GM23338 (cell line): Measurements from ENCODE around the gene COX6B1. TPM values are rescaled to one million over a fixed set of nuclear protein-coding genes. Genes with fewer than 3 reads are reported as not detected.
"Not testable (repeated sequence)": the region's sequence is repeated elsewhere in the genome, so short reads cannot be mapped to it uniquely, and the experiment has no call there.

Experiments used
- ATAC-seq: fragments of 200-7000 bp; cut with Tn5 transposase; 3 replicates; pipeline ENCODE4 v1.9.1; 2020
- DNase-seq: peaks from one replicate; pipeline ENCODE4 v3.0.0-alpha.2; 2015; ENCODE audit warnings: low spot score
- H2AFZ ChIP-seq: fragments of 200-600 bp; sonication (generic); 2 replicates; pipeline ENCODE4 v1.8.0; 2016; ENCODE audit warnings: antibody characterized with exemption, mild to moderate bottlenecking, moderate library complexity
- H3F3A ChIP-seq: fragments of 200-600 bp; sonication (generic); replicated peaks from 2 replicates; pipeline ENCODE4 v1.8.0; 2017; ENCODE audit warnings: antibody characterized with exemption, mixed run types, low read depth
- H3K27ac ChIP-seq: fragments of 200-600 bp; sonication (generic); 2 replicates; pipeline ENCODE4 v1.6.1; 2016; ENCODE audit warnings: low read depth
- H3K27me3 ChIP-seq: fragments of 200-600 bp; sonication (generic); 2 replicates; pipeline ENCODE4 v1.8.0; 2016; ENCODE audit warnings: mild to moderate bottlenecking, mixed run types, moderate library complexity; ENCODE audit not compliant: insufficient read depth
- H3K36me3 ChIP-seq: fragments of 200-600 bp; sonication (generic); 2 replicates; pipeline ENCODE4 v1.8.0; 2016; ENCODE audit warnings: mild to moderate bottlenecking; ENCODE audit not compliant: insufficient read depth
- H3K4me1 ChIP-seq: fragments of 200-600 bp; sonication (generic); 2 replicates; pipeline ENCODE4 v1.8.0; 2016; ENCODE audit warnings: mild to moderate bottlenecking, moderate library complexity; ENCODE audit not compliant: insufficient read depth
- H3K4me2 ChIP-seq: fragments of 200-600 bp; sonication (generic); 2 replicates; pipeline ENCODE4 v1.7.1; 2017; ENCODE audit warnings: mixed run types
- H3K4me3 ChIP-seq: fragments of 200-600 bp; sonication (generic); 2 replicates; pipeline ENCODE4 v1.6.1; 2016; ENCODE audit warnings: mixed run types
- H3K79me2 ChIP-seq: fragments of 200-600 bp; sonication (generic); replicated peaks from 2 replicates; pipeline ENCODE4 v1.8.0; 2017; ENCODE audit warnings: mild to moderate bottlenecking; ENCODE audit not compliant: insufficient read depth
- H3K9me2 ChIP-seq: fragments of 200-600 bp; sonication (generic); 2 replicates; pipeline ENCODE4 v1.8.0; 2017; ENCODE audit not compliant: insufficient read depth
- H4K20me1 ChIP-seq: fragments of 200-600 bp; sonication (generic); replicated peaks from 2 replicates; pipeline ENCODE4 v1.8.0; 2017; ENCODE audit warnings: mild to moderate bottlenecking; ENCODE audit not compliant: insufficient read depth
- H3K27ac Mint-ChIP-seq: 2 replicates; pipeline ENCODE4 v1.8.0; 2020; ENCODE audit warnings: inconsistent platforms, mild to moderate bottlenecking, moderate library complexity, mixed read lengths
- H3K27me3 Mint-ChIP-seq: 3 replicates; pipeline ENCODE4 v1.8.0; 2022; ENCODE audit warnings: low read depth, mild to moderate bottlenecking, moderate library complexity, mixed read lengths, inconsistent platforms; ENCODE audit not compliant: insufficient read depth, poor library complexity
- H3K36me3 Mint-ChIP-seq: 3 replicates; pipeline ENCODE4 v1.8.0; 2021; ENCODE audit warnings: low read depth, mild to moderate bottlenecking, inconsistent platforms, moderate library complexity, mixed read lengths
- H3K4me1 Mint-ChIP-seq: 3 replicates; pipeline ENCODE4 v1.8.0; 2020; ENCODE audit warnings: mild to moderate bottlenecking, inconsistent platforms, mixed read lengths
- H3K4me3 Mint-ChIP-seq: 3 replicates; pipeline ENCODE4 v1.8.0; 2021; ENCODE audit warnings: moderate library complexity, mild to moderate bottlenecking, inconsistent platforms, mixed read lengths
- H3K9me3 Mint-ChIP-seq: 3 replicates; pipeline ENCODE4 v1.8.0; 2020; ENCODE audit warnings: moderate library complexity, mild to moderate bottlenecking, inconsistent platforms, mixed read lengths
- EZH2phosphoT487 ChIP-seq: fragments of 200-600 bp; sonication (generic); IDR thresholded peaks from one replicate; pipeline ENCODE4 v1.8.1; 2018; ENCODE audit warnings: antibody characterized with exemption; ENCODE audit not compliant: unreplicated experiment
- NANOG ChIP-seq: IDR thresholded peaks from 2 replicates; pipeline ENCODE4 v1.6.1; 2016; ENCODE audit warnings: antibody characterized with exemption, borderline replicate concordance
- POLR2AphosphoS5 ChIP-seq: IDR thresholded peaks from 2 replicates; pipeline ENCODE4 v1.6.1; 2016; ENCODE audit warnings: antibody characterized with exemption, low read depth
- ZNF114 ChIP-seq: fragments of 250-450 bp; sonication (Bioruptor Pico); IDR thresholded peaks from 2 replicates; pipeline ENCODE4 v1.5.0; 2020; ENCODE audit warnings: mild to moderate bottlenecking, moderate library complexity
- ZNF331 ChIP-seq: fragments of 250-450 bp; sonication (Bioruptor Pico); IDR thresholded peaks from 2 replicates; pipeline ENCODE4 v1.5.0; 2020; ENCODE audit warnings: low read depth, mild to moderate bottlenecking, moderate library complexity
- ZNF462 ChIP-seq: fragments of 250-450 bp; sonication (Bioruptor Pico); IDR thresholded peaks from 2 replicates; pipeline ENCODE4 v1.5.0; 2020; ENCODE audit warnings: mild to moderate bottlenecking, moderate library complexity
- polyA plus RNA-seq: library from polyadenylated mRNA; unstranded; fragments of >200 nt; fragmentation: Nextera tagmentation; extraction: Ambion mirVana; gene quantifications from 2 replicates; pipeline ENCODE4 v1.2.1, GENCODE V29; 2016
- total RNA-seq: library from RNA; depleted of rRNA; stranded (reverse); fragments of >200 nt; shearing (Covaris generic); gene quantifications from 2 replicates; pipeline ENCODE4 v1.2.3, GENCODE V29; 2014
- TF ChIP-seq, protein P1 (sequence below): IDR thresholded peaks from one replicate; pipeline ENCODE4 v1.6.1; 2018; ENCODE audit warnings: antibody characterized with exemption; ENCODE audit not compliant: unreplicated experiment

The COX6B1 gene
- total and polyA plus RNA-seq, 2 experiments from 2014 or later, result 564 to 1,532 TPM

- H4K20me1 ChIP-seq, H2AFZ ChIP-seq, H3K27ac Mint-ChIP-seq, H3K36me3 ChIP-seq, H3K9me2 ChIP-seq, H3K27ac ChIP-seq, H3K4me3 ChIP-seq, H3K36me3 Mint-ChIP-seq, ATAC-seq, H3K4me1 Mint-ChIP-seq, H3K4me3 Mint-ChIP-seq, H3K4me1 ChIP-seq, H3K79me2 ChIP-seq, H3K4me2 ChIP-seq, H3F3A ChIP-seq, H3K27me3 ChIP-seq, DNase-seq: not testable (repeated sequence)
- Mint-ChIP-seq H3K27me3 (peaks cover 10% of the 10 kb centered on the region), H3K9me3 (peaks cover 37% of the 10 kb centered on the region)
Measured at GRCh38 chr19:35607170-35607569, 41.0 kb upstream of the COX6B1 start.

GRCh38 chr19:35607661-35608060 lies 40.5 kb upstream of the COX6B1 start:
- H3K27ac Mint-ChIP-seq, result no peak overlapping the region
- H3K79me2 ChIP-seq, result no peaks in the 10 kb centered on the region
- H3K4me3 Mint-ChIP-seq, result no peak overlapping the region
- no peak for TF ChIP-seq ZNF331 (CRISPR knock-in tag)
- no peak for TF ChIP-seq ZNF114 (CRISPR knock-in tag)
- no peaks in the 10 kb centered on the region for H3K4me1 ChIP-seq
- peaks cover 37% of the 10 kb centered on the region for H3K9me3 Mint-ChIP-seq
- 0 out of 3 replicates have a peak, but pooled peaks cover 5% of the 10 kb centered on the region for H3K4me1 Mint-ChIP-seq
- no peaks in the 10 kb centered on the region for H3F3A ChIP-seq
- no peaks in the 10 kb centered on the region for H4K20me1 ChIP-seq
- H3K4me2 ChIP-seq, result no peak overlapping the region
- ATAC-seq, result no peak
- H3K4me3 ChIP-seq, result no peak overlapping the region
- no peaks in the 10 kb centered on the region for H3K9me2 ChIP-seq
- no peaks in the 10 kb centered on the region; the same call in none of the 2 replicates for H3K36me3 ChIP-seq
- no peak overlapping the region for H3K27ac ChIP-seq
- no peak for DNase-seq
- H3K36me3 Mint-ChIP-seq, result peaks cover 7% of the 10 kb centered on the region; the same call in 2 of the 3 replicates
- no peaks in the 10 kb centered on the region for H3K27me3 ChIP-seq
- H2AFZ ChIP-seq, result no peak overlapping the region
- peaks cover 14% of the 10 kb centered on the region for H3K27me3 Mint-ChIP-seq

DNA sequence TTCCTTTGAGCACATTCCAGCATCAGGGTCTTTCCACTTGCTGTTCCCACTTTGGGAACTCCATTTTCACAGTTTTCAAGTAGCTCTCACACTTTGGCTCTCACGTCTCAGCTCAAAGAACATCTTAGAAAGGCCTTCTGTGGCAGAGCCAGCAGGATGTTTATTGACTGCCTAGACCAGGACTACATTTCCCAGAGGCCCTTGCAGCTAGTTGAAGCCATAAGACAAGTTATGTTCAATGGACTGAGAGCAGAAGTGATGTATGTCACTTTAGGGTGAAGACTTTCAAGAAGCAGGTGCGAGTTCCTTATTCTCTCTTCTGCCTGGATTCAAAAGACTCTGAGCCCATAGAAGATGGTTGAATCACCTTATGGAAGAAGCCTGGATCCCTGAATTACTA lies 39.9 kb upstream of the COX6B1 start:
- Mint-ChIP-seq H3K27me3 (peaks cover 13% of the 10 kb centered on the region), H3K4me1 (0 out of 3 replicates have a peak, but pooled peaks cover 5% of the 10 kb centered on the region), H3K9me3 (peaks cover 35% of the 10 kb centered on the region), H3K4me3 (no peak overlapping the region), H3K27ac (no peak overlapping the region), H3K36me3 (peaks cover 7% of the 10 kb centered on the region; the same call in 2 of the 3 replicates)
- H3K4me3 ChIP-seq, result no peak overlapping the region
- H3K27me3 ChIP-seq, result no peaks in the 10 kb centered on the region
- H3F3A ChIP-seq, result no peaks in the 10 kb centered on the region
- no peaks in the 10 kb centered on the region; the same call in none of the 2 replicates for H3K36me3 ChIP-seq
- H2AFZ ChIP-seq, result no peak overlapping the region
- no peak overlapping the region for H3K27ac ChIP-seq
- ATAC-seq (no peak), DNase-seq (no peak)
- no peak for TF ChIP-seq EZH2phosphoT487
- no peak for TF ChIP-seq NANOG
- no peak for TF ChIP-seq POLR2AphosphoS5
- TF ChIP-seq ZNF114 (CRISPR knock-in tag), result no peak
- TF ChIP-seq ZNF462 (CRISPR knock-in tag), result no peak
- TF ChIP-seq, protein P1, sequence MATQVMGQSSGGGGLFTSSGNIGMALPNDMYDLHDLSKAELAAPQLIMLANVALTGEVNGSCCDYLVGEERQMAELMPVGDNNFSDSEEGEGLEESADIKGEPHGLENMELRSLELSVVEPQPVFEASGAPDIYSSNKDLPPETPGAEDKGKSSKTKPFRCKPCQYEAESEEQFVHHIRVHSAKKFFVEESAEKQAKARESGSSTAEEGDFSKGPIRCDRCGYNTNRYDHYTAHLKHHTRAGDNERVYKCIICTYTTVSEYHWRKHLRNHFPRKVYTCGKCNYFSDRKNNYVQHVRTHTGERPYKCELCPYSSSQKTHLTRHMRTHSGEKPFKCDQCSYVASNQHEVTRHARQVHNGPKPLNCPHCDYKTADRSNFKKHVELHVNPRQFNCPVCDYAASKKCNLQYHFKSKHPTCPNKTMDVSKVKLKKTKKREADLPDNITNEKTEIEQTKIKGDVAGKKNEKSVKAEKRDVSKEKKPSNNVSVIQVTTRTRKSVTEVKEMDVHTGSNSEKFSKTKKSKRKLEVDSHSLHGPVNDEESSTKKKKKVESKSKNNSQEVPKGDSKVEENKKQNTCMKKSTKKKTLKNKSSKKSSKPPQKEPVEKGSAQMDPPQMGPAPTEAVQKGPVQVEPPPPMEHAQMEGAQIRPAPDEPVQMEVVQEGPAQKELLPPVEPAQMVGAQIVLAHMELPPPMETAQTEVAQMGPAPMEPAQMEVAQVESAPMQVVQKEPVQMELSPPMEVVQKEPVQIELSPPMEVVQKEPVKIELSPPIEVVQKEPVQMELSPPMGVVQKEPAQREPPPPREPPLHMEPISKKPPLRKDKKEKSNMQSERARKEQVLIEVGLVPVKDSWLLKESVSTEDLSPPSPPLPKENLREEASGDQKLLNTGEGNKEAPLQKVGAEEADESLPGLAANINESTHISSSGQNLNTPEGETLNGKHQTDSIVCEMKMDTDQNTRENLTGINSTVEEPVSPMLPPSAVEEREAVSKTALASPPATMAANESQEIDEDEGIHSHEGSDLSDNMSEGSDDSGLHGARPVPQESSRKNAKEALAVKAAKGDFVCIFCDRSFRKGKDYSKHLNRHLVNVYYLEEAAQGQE, result no peak
- H3K4me1 ChIP-seq, result no peaks in the 10 kb centered on the region
- no peaks in the 10 kb centered on the region for H4K20me1 ChIP-seq
- no peaks in the 10 kb centered on the region for H3K9me2 ChIP-seq
- H3K4me2 ChIP-seq, result no peak overlapping the region
- no peaks in the 10 kb centered on the region for H3K79me2 ChIP-seq
